Esophagus squamous epithelium (tissue), 4 donors: ENCODE results near the gene FBXL7.

Experiments
- POLR2A ChIP-seq, 4 donors: fragments of 450-650 bp; IDR thresholded peaks; one replicate each; pipeline ENCODE4 v1.6.1; 2017; ENCODE audit warnings: antibody characterized with exemption in 4 of 4, mild to moderate bottlenecking in 4 of 4, moderate library complexity in 3 of 4
- TF ChIP-seq, protein P1 (sequence below), 6 experiments: fragments of 450-650 bp in 4 of 6; fragments of 200-600 bp in 2 of 6; sonication (generic) in 2 of 6; IDR thresholded peaks; one replicate each; pipeline ENCODE4 v1.5.1; 2016 to 2019; ENCODE audit warnings: antibody characterized with exemption in 6 of 6, mild to moderate bottlenecking in 4 of 6, moderate library complexity in 4 of 6

- TF ChIP-seq, protein P1, sequence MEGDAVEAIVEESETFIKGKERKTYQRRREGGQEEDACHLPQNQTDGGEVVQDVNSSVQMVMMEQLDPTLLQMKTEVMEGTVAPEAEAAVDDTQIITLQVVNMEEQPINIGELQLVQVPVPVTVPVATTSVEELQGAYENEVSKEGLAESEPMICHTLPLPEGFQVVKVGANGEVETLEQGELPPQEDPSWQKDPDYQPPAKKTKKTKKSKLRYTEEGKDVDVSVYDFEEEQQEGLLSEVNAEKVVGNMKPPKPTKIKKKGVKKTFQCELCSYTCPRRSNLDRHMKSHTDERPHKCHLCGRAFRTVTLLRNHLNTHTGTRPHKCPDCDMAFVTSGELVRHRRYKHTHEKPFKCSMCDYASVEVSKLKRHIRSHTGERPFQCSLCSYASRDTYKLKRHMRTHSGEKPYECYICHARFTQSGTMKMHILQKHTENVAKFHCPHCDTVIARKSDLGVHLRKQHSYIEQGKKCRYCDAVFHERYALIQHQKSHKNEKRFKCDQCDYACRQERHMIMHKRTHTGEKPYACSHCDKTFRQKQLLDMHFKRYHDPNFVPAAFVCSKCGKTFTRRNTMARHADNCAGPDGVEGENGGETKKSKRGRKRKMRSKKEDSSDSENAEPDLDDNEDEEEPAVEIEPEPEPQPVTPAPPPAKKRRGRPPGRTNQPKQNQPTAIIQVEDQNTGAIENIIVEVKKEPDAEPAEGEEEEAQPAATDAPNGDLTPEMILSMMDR (IDR thresholded peaks at IDR 0.05): no peak
- TF ChIP-seq POLR2A (IDR thresholded peaks at IDR 0.05): no peak
Measured at GRCh38 chr5:15880201-15880600, 380.2 kb downstream of the FBXL7 start.
